Fibroblast of villous mesenchyme (primary cell): Measurements from ENCODE around the gene ZNF664. TPM values are rescaled to one million over a fixed set of nuclear protein-coding genes. Genes with fewer than 3 reads are reported as not detected.

Experiments used
- DNase-seq: peaks from one replicate; pipeline ENCODE4 v3.0.0-alpha.2; 2010; ENCODE audit warnings: low read depth
- H3K4me3 ChIP-seq: 2 replicates; pipeline ENCODE4 v1.5.1; 2011; ENCODE audit warnings: low read depth, mild to moderate bottlenecking, low read length
- total RNA-seq: library from RNA; depleted of rRNA; stranded (reverse); fragments of >200 nt; gene quantifications from 2 replicates; pipeline ENCODE4 v1.2.3, GENCODE V29; 2012
- TF ChIP-seq, protein P1 (sequence below): IDR thresholded peaks from 2 replicates; pipeline ENCODE4 v1.5.1; 2012; ENCODE audit warnings: low read depth, mild to moderate bottlenecking, low read length; ENCODE audit not compliant: insufficient read depth

Gene ZNF664
- total RNA-seq, 1 donor = 46.2 TPM

DNA sequence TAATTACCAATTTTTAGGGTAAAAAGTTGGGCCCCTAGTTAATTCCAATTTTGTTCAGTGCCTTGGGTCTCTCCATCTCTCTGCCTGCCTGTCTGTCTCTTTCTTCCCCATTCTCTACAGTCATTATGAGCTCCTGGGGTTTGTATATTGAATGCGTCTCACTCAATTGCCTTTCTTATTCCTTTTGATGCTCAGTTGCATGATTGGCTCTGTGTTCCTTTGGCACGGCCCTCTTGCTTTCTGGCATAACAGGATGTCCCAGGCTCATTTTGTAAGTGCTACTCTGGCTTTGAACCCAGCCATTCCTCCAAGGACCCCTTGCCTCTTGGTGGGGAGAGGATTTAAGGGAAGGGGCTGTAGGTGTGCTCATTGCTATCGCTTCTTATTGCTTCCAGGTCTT is 35.6 kb downstream of the ZNF664 start:
- DNase-seq = no peak
- TF ChIP-seq, protein P1, sequence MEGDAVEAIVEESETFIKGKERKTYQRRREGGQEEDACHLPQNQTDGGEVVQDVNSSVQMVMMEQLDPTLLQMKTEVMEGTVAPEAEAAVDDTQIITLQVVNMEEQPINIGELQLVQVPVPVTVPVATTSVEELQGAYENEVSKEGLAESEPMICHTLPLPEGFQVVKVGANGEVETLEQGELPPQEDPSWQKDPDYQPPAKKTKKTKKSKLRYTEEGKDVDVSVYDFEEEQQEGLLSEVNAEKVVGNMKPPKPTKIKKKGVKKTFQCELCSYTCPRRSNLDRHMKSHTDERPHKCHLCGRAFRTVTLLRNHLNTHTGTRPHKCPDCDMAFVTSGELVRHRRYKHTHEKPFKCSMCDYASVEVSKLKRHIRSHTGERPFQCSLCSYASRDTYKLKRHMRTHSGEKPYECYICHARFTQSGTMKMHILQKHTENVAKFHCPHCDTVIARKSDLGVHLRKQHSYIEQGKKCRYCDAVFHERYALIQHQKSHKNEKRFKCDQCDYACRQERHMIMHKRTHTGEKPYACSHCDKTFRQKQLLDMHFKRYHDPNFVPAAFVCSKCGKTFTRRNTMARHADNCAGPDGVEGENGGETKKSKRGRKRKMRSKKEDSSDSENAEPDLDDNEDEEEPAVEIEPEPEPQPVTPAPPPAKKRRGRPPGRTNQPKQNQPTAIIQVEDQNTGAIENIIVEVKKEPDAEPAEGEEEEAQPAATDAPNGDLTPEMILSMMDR = no peak
- H3K4me3 ChIP-seq = no peak overlapping the region

DNA sequence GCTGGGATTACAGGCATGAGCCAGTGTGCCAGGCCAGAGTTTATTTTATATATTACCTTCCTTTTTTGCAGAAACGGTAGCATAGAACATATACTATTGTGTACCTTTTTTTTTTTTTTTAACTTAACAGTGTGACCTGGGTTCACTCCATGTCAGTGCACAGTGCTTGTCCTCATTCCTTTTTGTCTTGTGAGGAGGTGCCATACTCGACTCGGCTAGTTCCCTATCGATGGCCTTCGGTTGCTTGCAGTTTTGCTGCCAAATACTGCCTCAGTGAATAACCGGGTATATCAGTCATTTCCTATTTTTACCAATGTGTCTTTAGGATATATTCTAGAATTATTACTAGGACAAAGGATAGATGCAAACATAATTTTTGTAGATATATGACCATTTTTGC is 36.8 kb downstream of the ZNF664 start:
- TF ChIP-seq, protein P1 = no peak
- no peak for DNase-seq
- H3K4me3 ChIP-seq = no peak overlapping the region

DNA sequence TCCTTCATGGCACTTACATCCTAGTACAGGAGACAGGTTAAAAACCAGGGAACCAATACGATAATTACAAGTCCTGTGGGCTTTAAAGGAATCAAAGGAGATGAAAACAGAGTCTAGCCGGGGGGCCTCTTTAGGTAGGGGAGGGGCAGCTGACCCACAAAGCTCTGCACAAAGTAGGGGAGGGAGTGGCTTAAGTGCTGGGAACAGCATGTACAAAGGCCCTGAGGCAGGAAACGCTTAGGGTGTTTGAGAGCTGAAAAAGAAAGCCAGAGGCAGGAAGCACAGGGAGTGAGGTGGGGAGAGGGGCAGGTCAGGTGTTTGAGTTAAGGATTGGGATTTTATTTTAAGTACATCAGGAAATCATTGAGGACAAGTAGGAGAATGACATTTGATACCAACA is 37.7 kb downstream of the ZNF664 start:
- TF ChIP-seq, protein P1 = no peak
- DNase-seq = no peak
- no peak overlapping the region for H3K4me3 ChIP-seq

DNA sequence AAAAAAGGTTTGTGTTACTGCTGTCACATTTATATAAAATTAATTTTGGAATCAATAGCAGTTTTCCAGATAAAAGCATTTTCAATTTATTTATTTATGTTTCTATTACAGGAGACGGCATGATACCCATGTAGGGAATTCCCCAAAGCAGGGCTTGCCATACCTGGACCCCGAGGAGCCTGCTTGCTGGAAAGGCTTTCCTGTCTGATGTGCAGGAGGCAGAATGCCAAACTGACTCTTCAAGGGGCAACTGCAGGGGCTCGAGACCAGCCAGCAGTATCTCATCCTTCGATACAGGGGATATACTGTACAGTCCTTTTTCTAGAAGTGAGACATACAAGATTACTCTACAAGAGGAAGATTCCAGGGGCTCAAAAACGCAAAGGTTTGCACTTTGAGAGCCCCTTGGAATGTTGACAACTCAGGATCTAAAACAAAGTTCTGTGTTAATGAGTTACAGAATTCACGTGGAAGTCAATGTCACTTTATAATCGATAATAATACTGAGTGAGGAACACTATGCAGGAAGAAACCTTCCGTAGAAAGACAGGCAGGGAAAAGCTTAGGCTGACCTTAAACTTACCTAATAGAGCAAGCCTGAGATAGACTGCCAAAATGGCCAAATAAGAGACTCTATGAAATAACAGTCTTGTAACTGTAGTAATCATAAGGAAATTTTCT is 38.6 kb downstream of the ZNF664 start:
- TF ChIP-seq, protein P1 = no peak
- DNase-seq = no peak
- no peak overlapping the region for H3K4me3 ChIP-seq

DNA sequence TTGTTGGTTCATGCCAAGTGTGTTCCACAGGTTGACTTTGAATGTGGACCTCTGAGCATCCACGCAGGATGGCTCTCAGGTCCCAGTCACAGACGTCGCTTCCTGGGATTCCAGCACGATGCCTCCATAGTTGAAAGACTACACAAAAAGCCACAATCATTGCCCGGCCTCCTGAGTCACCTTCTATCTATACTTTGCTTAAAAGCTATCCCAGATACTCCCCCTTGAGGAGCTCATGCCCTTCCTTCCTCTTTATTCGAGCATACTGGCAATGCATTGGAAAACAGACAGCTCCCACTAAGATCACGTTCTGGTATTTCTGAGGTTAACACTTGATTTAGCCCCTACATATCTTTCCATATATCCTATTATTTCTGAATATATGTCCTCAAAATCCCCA is 40.1 kb downstream of the ZNF664 start:
- TF ChIP-seq, protein P1 = no peak
- DNase-seq = no peak
- H3K4me3 ChIP-seq = no peak overlapping the region

DNA sequence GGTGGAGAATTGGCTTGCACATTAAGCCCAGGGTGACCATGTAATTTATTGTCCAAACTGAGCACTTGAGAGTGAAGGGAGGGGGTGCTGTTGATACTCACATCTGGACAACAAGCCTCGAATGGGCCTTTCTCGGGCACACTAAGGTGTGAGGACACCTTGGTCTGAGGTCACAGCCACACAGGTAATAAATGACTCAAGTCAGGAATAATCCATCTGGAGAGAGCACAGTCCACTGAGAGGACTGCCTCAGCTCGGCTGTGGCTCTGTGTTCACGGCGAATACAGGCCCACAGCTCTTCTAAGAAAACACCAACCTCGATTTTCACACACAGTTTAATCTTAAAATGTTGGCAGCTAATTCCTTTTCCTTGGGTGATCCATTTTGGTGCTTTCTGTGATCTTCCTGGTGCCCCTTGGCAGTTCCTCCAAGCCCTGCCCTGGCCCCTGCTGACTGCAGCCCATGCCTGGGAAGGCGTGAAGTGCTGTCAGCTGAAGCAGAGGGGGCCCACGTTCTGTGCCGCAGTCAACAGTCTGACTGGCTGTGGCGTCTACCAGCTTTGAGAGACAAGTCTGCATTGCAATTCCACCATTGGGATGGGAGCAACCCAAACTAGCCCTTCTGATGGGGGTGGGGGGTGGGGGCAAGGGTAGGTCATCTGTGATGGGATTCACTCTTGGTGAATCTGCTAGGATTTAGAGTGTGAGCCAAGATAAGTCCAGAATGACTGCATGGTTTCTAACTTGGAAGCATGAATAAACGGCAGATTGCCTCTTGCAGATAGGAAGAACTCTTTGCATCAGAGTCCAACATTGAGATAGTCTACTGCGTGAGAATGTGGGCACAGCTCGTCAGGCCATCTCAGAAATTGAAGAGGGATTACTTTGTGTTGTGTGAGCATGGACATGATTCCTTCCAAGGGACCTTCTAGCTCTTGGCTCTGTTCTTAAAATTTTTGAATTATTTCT is 42.8 kb downstream of the ZNF664 start:
- TF ChIP-seq, protein P1 = no peak

More for the DNA sequence above, 42.8 kb downstream of the ZNF664 start:
- DNase-seq = no peak
- H3K4me3 ChIP-seq = no peak overlapping the region
